A549 (cell line): ENCODE results near the gene UTP3. TPM values are rescaled to one million over a fixed set of nuclear protein-coding genes. Genes with fewer than 3 reads are reported as not detected.

Source experiments
- ATAC-seq, 2 experiments: fragments of 200-7000 bp in 1 of 2; fragments of >200 bp in 1 of 2; cut with Nextera tagmentation in 1 of 2; cut with Tn5 transposase in 1 of 2; 3 replicates each; pipeline versions ENCODE4 v1.8.0 to v1.9.1; 2018 to 2020; ENCODE audit warnings: mild to moderate bottlenecking in 1 of 2, moderate library complexity in 1 of 2
- CTCF ChIA-PET: fragments of 300-600 bp; sonication (Branson Sonifier 250); formaldehyde crosslinking; extraction: SDS; loops from one replicate; lab custom pipeline; 2021; ENCODE audit warnings: antibody characterized with exemption, inconsistent platforms; lab: Yijun Ruan, JAX
- POLR2A ChIA-PET: fragments of 350-600 bp; formaldehyde crosslinking; extraction: SDS; loops from one replicate; lab custom pipeline; 2021; ENCODE audit warnings: antibody characterized with exemption, inconsistent platforms; lab: Yijun Ruan, JAX
- DNase-seq, 2 experiments: peaks; one replicate each; pipeline versions ENCODE4 v3.0.0 to v3.0.0-alpha.2; 2011 to 2016; ENCODE audit warnings: low read depth in 1 of 2, low spot score in 1 of 2
- FAIRE-seq: peaks from 2 replicates; lab custom pipeline; 2011; peaks lifted over from hg19 to GRCh38; lab: Jason Lieb, UNC
- H3K27ac ChIP-seq, 2 experiments: fragments of >200 bp; sonication (Bioruptor Twin); formaldehyde crosslinking; 3 replicates each; pipeline ENCODE4 v1.5.1; 2016 to 2017
- H3K4me1 ChIP-seq: fragments of >200 bp; sonication (Bioruptor Twin); formaldehyde crosslinking; 3 replicates; pipeline ENCODE4 v1.6.1; 2016
- H3K4me2 ChIP-seq: fragments of >200 bp; sonication (Bioruptor Twin); formaldehyde crosslinking; 3 replicates; pipeline ENCODE4 v1.6.1; 2016
- H3K4me3 ChIP-seq: fragments of >200 bp; sonication (Bioruptor Twin); formaldehyde crosslinking; 3 replicates; pipeline ENCODE4 v1.5.1; 2016
- H3K9me3 ChIP-seq: fragments of >200 bp; sonication (Bioruptor Twin); formaldehyde crosslinking; 3 replicates; pipeline ENCODE4 v1.6.1; 2016
- ATOH8 ChIP-seq: fragments of 250-450 bp; sonication (Bioruptor Pico); IDR thresholded peaks from 2 replicates; pipeline ENCODE4 v1.5.0; 2020; ENCODE audit warnings: low read depth, mild to moderate bottlenecking, moderate library complexity
- BHLHE40 ChIP-seq: IDR thresholded peaks from 2 replicates; pipeline ENCODE4 v1.6.1; 2012; ENCODE audit warnings: low read depth, low read length, inconsistent platforms
- CBX2 ChIP-seq: fragments of 200-600 bp; sonication (generic); IDR thresholded peaks from 2 replicates; pipeline ENCODE4 v1.6.1; 2016; ENCODE audit warnings: low read depth, mild to moderate bottlenecking, borderline replicate concordance
- CHD2 ChIP-seq: fragments of 150-350 bp; IDR thresholded peaks from 2 replicates; pipeline ENCODE4 v1.6.1; 2014; ENCODE audit warnings: low read length; ENCODE audit not compliant: partially characterized antibody
- ELK1 ChIP-seq: fragments of 150-350 bp; IDR thresholded peaks from 2 replicates; pipeline ENCODE4 v1.6.1; 2014; ENCODE audit warnings: low read depth, mild to moderate bottlenecking, low read length
- GATA3 ChIP-seq: IDR thresholded peaks from 2 replicates; pipeline ENCODE4 v1.6.1; 2012; ENCODE audit warnings: borderline replicate concordance
- HEYL ChIP-seq: fragments of 250-450 bp; sonication (Bioruptor Pico); IDR thresholded peaks from 2 replicates; pipeline ENCODE4 v1.8.0; 2021; ENCODE audit warnings: mild to moderate bottlenecking, moderate library complexity
- HOXA7 ChIP-seq: fragments of 250-450 bp; sonication (Bioruptor Pico); IDR thresholded peaks from 2 replicates; pipeline ENCODE4 v1.5.0; 2020; ENCODE audit warnings: mild to moderate bottlenecking, moderate library complexity
- HOXB13 ChIP-seq: fragments of 250-450 bp; sonication (Bioruptor Pico); IDR thresholded peaks from 2 replicates; pipeline ENCODE4 v1.5.0; 2020; ENCODE audit warnings: low read depth, mild to moderate bottlenecking, moderate library complexity
- KDM5A ChIP-seq: fragments of 200-600 bp; sonication (generic); IDR thresholded peaks from 2 replicates; pipeline ENCODE4 v1.6.1; 2016; ENCODE audit warnings: antibody characterized with exemption, mild to moderate bottlenecking
- NR3C1 ChIP-seq: fragments of >200 bp; sonication (Bioruptor Twin); formaldehyde crosslinking; IDR thresholded peaks from 3 replicates; pipeline ENCODE4 v1.6.1; 2017
- POLR2AphosphoS2 ChIP-seq: conservative IDR thresholded peaks from 2 replicates; pipeline ENCODE4 v1.6.1; 2012; ENCODE audit warnings: low read length, improper control_type of control experiment, inconsistent platforms
- REST ChIP-seq: fragments of 200-600 bp; sonication (generic); IDR thresholded peaks from 2 replicates; pipeline ENCODE4 v1.6.1; 2016; ENCODE audit warnings: antibody characterized with exemption, mild to moderate bottlenecking, moderate library complexity
- RFX5 ChIP-seq: fragments of 450-650 bp; IDR thresholded peaks from 2 replicates; pipeline ENCODE4 v1.7.1; 2014; ENCODE audit warnings: antibody characterized with exemption, mild to moderate bottlenecking, moderate library complexity
- RNF2 ChIP-seq: fragments of 200-600 bp; sonication (generic); IDR thresholded peaks from 2 replicates; pipeline ENCODE4 v1.6.1; 2016; ENCODE audit warnings: low read depth, mild to moderate bottlenecking, antibody characterized with exemption, moderate library complexity, borderline replicate concordance
- WGBS: methylation state at CpG from one replicate; pipeline ENCODE4 v1.1.6; 2017; ENCODE audit errors: missing lambda C conversion rate; 5-methylcytosine and 5-hydroxymethylcytosine counted together
- polyA plus RNA-seq, 4 experiments: library from polyadenylated mRNA; depleted of rRNA in 3 of 4; stranded (reverse); fragments of >200 nt; fragmentation: RNase III in 1 of 4; extraction: RNeasy Plus Mini Kit Qiagen cat#74134 plus additional on column Dnase treatment in 1 of 4; gene quantifications; 2 replicates in 3 of 4; 3 replicates in 1 of 4; pipeline ENCODE4 v1.2.3, GENCODE V29; 2011 to 2017

UTP3 gene
- polyA plus RNA-seq, 2 of the 4 experiments (the other 2 are of a cell fraction): 24.8 to 44.6 TPM

- peak overlapping the region; percentile 87 for H3K4me2 ChIP-seq
- H3K4me1 ChIP-seq: peaks cover 35% of the 10 kb centered on the region
- no peaks in the 10 kb centered on the region for H3K9me3 ChIP-seq
- ChIA-PET CTCF (interaction anchor here (1.0 kb wide), 2 partner anchors 16 to 69 kb away, joined by 3 to 4 read pairs; no protein-coding TSS in a partner anchor), POLR2A (interaction anchor here (0.8 to 3.1 kb wide), 10 partner anchors 9 to 196 kb away, joined by 3 to 12 read pairs (median 5); partner anchors contain the start of genes MOB1B, RUFY3 and UTP3)
- 13% methylated on average over 7 of the region's 7 CpGs for WGBS
- no peak for DNase-seq
- no peak for ATAC-seq
- TF ChIP-seq RNF2 (no peak), ELK1 (no peak), HOXB13 (CRISPR knock-in tag) (no peak), GATA3 (no peak), REST (no peak), CBX2 (no peak), KDM5A (no peak), HEYL (no peak), RFX5 (no peak), ATOH8 (CRISPR knock-in tag) (no peak), NR3C1 (no peak), BHLHE40 (no peak), POLR2AphosphoS2 (no peak)
- FAIRE-seq: no peak
- peak overlapping the region; percentile 95 to 98 for H3K27ac ChIP-seq
- peak overlapping the region; percentile 98 for H3K4me3 ChIP-seq
Observed at GRCh38 chr4:70706044-70706461, 17.7 kb downstream of the UTP3 start.

GRCh38 chr4:70706516-70706915, 18.2 kb downstream of the UTP3 start:
- Histone ChIP-seq H3K27ac (peak overlapping the region; percentile 95 to 98; a peak in 5 of 6 replicates), H3K4me1 (peaks cover 35% of the 10 kb centered on the region), H3K9me3 (no peaks in the 10 kb centered on the region), H3K4me2 (peak overlapping the region; percentile 87), H3K4me3 (peak overlapping the region; percentile 98)
- TF ChIP-seq CBX2: no peak
- no peak for DNase-seq
- ChIA-PET CTCF (interaction anchor here (1.0 kb wide), 2 partner anchors 16 to 55 kb away, joined by 3 read pairs; no protein-coding TSS in a partner anchor), POLR2A (interaction anchor here (1.3 to 2.0 kb wide), 4 partner anchors 8 to 195 kb away, joined by 4 to 7 read pairs (median 6); partner anchors contain the start of genes MOB1B and RUFY3)
- no peak for ATAC-seq
- WGBS: 96% methylated on average over 1 of the region's 1 CpG
- no peak for FAIRE-seq

- DNase-seq (peak in 1 of 2 experiments; percentile 37), FAIRE-seq (no peak), ATAC-seq (peak in 1 of 2 experiments; percentile 17; a peak in 3 of 6 replicates)
- peak overlapping the region; percentile 66 for H3K4me2 ChIP-seq
- peak overlapping the region in 1 of 2 experiments; percentile 63; a peak in 3 of 6 replicates for H3K27ac ChIP-seq
- no peak for TF ChIP-seq POLR2AphosphoS2
- no peak for TF ChIP-seq CHD2
- TF ChIP-seq HOXA7: no peak
- TF ChIP-seq, all 56 proteins: peak for 0
- Histone ChIP-seq H3K9me3 (no peaks in the 10 kb centered on the region), H3K4me3 (no peak overlapping the region), H3K4me1 (peaks cover 41% of the 10 kb centered on the region)
- CTCF ChIA-PET: no interaction called here
- WGBS: 48% methylated on average over 7 of the region's 7 CpGs
- POLR2A ChIA-PET: no interaction called here
Observed at GRCh38 chr4:70709611-70710205, 21.4 kb downstream of the UTP3 start.
